ACC112 (cell line): ENCODE measurements around the gene HBG1.

Source experiments
- H2AFZ ChIP-seq: fragments of 200-600 bp; sonication (generic); one replicate; pipeline ENCODE4 v1.6.0; 2017; ENCODE audit warnings: antibody characterized with exemption, low read length; ENCODE audit not compliant: unreplicated experiment
- H3K27ac ChIP-seq: fragments of 200-600 bp; sonication (generic); 2 replicates; pipeline ENCODE4 v1.5.1; 2014; ENCODE audit warnings: low read depth, mild to moderate bottlenecking, antibody characterized with exemption, low read length, moderate library complexity
- H3K27me3 ChIP-seq: fragments of 200-600 bp; sonication (generic); 2 replicates; pipeline ENCODE4 v1.6.1; 2014; ENCODE audit warnings: mild to moderate bottlenecking, antibody characterized with exemption, low read length, moderate library complexity, mixed read lengths; ENCODE audit not compliant: insufficient read depth
- H3K36me3 ChIP-seq: fragments of 200-600 bp; sonication (generic); 2 replicates; pipeline ENCODE4 v1.6.1; 2016; ENCODE audit warnings: mild to moderate bottlenecking, antibody characterized with exemption, low read length, moderate library complexity, mixed read lengths; ENCODE audit not compliant: insufficient read depth
- H3K4me1 ChIP-seq: fragments of 200-600 bp; sonication (generic); one replicate; pipeline ENCODE4 v1.6.1; 2016; ENCODE audit warnings: low read length, mixed read lengths; ENCODE audit not compliant: insufficient read depth, unreplicated experiment, control insufficient read depth
- H3K4me3 ChIP-seq: fragments of 200-600 bp; sonication (generic); 2 replicates; pipeline ENCODE4 v1.5.1; 2014; ENCODE audit warnings: mild to moderate bottlenecking, low read depth, low read length
- H3K79me2 ChIP-seq: fragments of 200-600 bp; sonication (generic); one replicate; pipeline ENCODE4 v1.6.0; 2016; ENCODE audit warnings: low read length; ENCODE audit not compliant: control insufficient read depth, unreplicated experiment, insufficient read depth

Gene HBG1

DNA sequence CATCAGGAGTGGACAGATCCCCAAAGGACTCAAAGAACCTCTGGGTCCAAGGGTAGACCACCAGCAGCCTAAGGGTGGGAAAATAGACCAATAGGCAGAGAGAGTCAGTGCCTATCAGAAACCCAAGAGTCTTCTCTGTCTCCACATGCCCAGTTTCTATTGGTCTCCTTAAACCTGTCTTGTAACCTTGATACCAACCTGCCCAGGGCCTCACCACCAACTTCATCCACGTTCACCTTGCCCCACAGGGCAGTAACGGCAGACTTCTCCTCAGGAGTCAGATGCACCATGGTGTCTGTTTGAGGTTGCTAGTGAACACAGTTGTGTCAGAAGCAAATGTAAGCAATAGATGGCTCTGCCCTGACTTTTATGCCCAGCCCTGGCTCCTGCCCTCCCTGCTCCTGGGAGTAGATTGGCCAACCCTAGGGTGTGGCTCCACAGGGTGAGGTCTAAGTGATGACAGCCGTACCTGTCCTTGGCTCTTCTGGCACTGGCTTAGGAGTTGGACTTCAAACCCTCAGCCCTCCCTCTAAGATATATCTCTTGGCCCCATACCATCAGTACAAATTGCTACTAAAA is 22.8 kb downstream of the HBG1 start, which contains the start of gene HBB:
Gene HBB (minus strand): TSS at position 340 of the 579 bp plus-strand sequence. CDS start 50 bp downstream, at position 290.
- H3K4me1 ChIP-seq: no peaks in the 10 kb centered on the region
- H3K36me3 ChIP-seq: no peaks in the 10 kb centered on the region
- no peak within 1 kb of the TSS for H3K27ac ChIP-seq
- no peak within 1 kb of the TSS for H3K4me3 ChIP-seq
- no peaks in the 10 kb centered on the region for H3K27me3 ChIP-seq
- H3K79me2 ChIP-seq: no peaks in the 10 kb centered on the region
- no peak within 1 kb of the TSS for H2AFZ ChIP-seq

DNA sequence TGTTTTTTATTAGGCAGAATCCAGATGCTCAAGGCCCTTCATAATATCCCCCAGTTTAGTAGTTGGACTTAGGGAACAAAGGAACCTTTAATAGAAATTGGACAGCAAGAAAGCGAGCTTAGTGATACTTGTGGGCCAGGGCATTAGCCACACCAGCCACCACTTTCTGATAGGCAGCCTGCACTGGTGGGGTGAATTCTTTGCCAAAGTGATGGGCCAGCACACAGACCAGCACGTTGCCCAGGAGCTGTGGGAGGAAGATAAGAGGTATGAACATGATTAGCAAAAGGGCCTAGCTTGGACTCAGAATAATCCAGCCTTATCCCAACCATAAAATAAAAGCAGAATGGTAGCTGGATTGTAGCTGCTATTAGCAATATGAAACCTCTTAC is 24.2 kb downstream of the HBG1 start:
- no peaks in the 10 kb centered on the region for H3K79me2 ChIP-seq
- H3K36me3 ChIP-seq: no peaks in the 10 kb centered on the region
- H2AFZ ChIP-seq: no peak overlapping the region
- no peaks in the 10 kb centered on the region for H3K4me1 ChIP-seq
- no peak overlapping the region for H3K4me3 ChIP-seq
- H3K27ac ChIP-seq: no peak overlapping the region
- H3K27me3 ChIP-seq: no peaks in the 10 kb centered on the region

DNA sequence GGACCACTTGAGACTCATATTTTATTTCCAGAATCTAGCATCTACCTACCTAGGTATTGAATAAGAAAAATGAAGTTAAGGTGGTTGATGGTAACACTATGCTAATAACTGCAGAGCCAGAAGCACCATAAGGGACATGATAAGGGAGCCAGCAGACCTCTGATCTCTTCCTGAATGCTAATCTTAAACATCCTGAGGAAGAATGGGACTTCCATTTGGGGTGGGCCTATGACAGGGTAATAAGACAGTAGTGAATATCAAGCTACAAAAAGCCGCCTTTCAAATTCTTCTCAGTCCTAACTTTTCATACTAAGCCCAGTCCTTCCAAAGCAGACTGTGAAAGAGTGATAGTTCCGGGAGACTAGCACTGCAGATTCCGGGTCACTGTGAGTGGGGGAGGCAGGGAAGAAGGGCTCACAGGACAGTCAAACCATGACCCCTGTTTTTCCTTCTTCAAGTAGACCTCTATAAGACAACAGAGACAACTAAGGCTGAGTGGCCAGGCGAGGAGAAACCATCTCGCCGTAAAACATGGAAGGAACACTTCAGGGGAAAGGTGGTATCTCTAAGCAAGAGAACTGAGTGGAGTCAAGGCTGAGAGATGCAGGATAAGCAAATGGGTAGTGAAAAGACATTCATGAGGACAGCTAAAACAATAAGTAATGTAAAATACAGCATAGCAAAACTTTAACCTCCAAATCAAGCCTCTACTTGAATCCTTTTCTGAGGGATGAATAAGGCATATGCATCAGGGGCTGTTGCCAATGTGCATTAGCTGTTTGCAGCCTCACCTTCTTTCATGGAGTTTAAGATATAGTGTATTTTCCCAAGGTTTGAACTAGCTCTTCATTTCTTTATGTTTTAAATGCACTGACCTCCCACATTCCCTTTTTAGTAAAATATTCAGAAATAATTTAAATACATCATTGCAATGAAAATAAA is 24.8 kb downstream of the HBG1 start:
- no peaks in the 10 kb centered on the region for H3K4me1 ChIP-seq
- H3K27me3 ChIP-seq: no peaks in the 10 kb centered on the region
- H3K27ac ChIP-seq: no peak overlapping the region
- H3K79me2 ChIP-seq: no peaks in the 10 kb centered on the region
- H3K4me3 ChIP-seq: no peak overlapping the region
- no peaks in the 10 kb centered on the region for H3K36me3 ChIP-seq
- H2AFZ ChIP-seq: no peak overlapping the region

DNA sequence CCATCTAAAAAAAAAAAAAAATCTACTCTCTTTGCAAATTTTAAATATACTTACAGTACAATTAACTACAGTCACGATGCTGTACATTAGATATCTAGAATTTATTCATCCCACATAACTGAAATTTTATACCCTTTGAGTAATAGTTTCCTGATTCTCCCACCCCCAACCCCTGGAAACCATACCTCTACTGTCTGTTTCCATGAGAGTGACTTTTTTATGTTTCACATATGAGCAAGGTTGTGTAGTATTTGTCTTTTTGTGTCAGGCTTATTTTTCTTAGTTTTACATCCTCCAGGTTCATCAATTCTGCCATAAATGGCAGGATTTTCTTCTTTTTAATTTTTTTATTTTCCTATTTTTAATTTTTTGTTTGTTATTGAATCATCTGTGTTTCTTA is 26.0 kb downstream of the HBG1 start:
- Histone ChIP-seq H3K4me3 (no peak overlapping the region), H3K27me3 (no peaks in the 10 kb centered on the region), H3K27ac (no peak overlapping the region), H3K36me3 (no peaks in the 10 kb centered on the region), H3K79me2 (no peaks in the 10 kb centered on the region), H3K4me1 (no peaks in the 10 kb centered on the region), H2AFZ (no peak overlapping the region)

DNA sequence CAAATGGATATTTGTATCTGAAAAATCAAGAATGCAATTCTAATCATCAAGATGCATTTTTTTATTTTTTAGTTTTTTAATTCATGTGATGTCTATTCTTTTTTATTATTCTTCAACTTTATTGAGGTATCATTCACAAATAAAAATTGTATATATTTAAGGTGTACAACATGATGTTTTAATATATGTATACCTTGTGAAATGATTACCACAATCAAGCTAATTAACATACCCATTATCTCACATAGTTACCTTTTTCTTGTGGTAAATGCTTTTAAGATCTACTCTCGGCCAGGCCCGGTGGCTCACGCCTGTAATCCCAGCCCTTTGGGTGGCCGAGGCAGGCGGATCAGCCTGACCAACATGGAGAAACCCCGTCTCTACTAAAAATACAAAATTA is 26.5 kb downstream of the HBG1 start:
- Histone ChIP-seq H3K27ac (no peak overlapping the region), H3K27me3 (no peaks in the 10 kb centered on the region), H3K4me3 (no peak overlapping the region), H3K36me3 (no peaks in the 10 kb centered on the region), H2AFZ (no peak overlapping the region), H3K79me2 (no peaks in the 10 kb centered on the region), H3K4me1 (no peaks in the 10 kb centered on the region)

DNA sequence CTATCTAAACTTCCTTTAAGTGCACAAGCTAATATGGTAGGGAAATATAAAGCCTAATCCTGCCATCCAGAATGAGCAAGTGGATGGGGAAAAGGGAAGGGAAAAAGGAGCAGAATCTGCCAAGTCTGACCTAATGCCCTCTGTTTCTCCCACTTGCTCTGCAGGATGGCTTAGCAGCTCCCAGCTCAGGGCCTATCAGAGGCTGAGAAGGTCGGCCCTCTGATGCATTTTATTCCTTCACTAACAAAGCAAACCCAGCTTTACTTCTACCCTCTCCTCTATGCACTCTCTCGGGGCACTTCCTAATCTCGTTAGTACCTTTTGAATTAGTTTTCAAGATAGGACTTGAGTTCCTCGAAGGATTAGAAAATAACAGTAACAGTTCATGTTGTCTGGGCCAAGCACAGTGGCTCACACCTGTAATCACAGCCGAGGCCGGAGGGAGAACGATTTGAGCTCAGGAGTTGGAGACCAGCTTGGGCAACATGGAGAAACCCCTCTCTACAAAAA is 39.2 kb downstream of the HBG1 start:
- Histone ChIP-seq H3K4me3 (no peak overlapping the region), H2AFZ (no peak overlapping the region), H3K4me1 (no peaks in the 10 kb centered on the region), H3K27me3 (no peaks in the 10 kb centered on the region), H3K79me2 (no peaks in the 10 kb centered on the region), H3K27ac (no peak overlapping the region), H3K36me3 (no peaks in the 10 kb centered on the region)

DNA sequence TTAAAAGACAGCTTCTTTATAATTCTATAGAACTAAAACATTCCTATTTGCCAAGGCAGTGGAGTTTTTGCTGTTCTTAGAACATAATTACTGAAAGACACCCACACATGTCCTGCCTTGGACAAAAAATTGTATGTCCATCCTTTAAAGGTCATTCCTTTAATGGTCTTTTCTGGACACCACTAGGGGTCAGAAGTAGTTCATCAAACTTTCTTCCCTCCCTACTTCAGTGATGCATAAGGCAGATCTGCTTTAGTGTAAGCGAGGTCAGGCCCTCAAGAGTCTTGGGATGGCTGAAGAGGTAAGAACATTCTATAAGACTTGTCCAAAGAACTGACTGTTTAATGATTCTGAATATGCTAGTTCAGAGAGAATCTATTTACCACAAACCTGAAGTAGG is 44.9 kb downstream of the HBG1 start:
- no peaks in the 10 kb centered on the region for H3K4me1 ChIP-seq
- H3K27me3 ChIP-seq: no peaks in the 10 kb centered on the region
- no peak overlapping the region for H3K4me3 ChIP-seq
- no peaks in the 10 kb centered on the region for H3K79me2 ChIP-seq
- no peaks in the 10 kb centered on the region for H3K36me3 ChIP-seq
- no peak overlapping the region for H2AFZ ChIP-seq
- H3K27ac ChIP-seq: no peak overlapping the region

DNA sequence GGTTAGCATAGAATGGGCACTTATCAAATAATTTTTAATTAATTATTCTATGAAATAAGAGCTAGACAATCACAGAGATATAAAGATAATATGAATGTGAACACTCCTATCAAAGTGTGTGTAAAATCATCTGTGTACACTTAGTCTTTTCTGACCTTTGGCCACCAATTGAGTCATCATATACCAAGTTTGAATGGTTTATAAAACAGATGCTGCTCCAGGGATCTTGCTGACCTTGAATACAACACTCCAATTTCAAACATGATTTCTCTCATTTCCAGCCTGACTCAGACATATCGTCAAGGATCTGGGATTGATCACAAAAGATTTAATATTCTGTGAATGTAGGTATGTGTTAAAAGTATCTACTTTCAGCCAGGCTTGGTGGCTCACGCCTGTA is 46.3 kb downstream of the HBG1 start:
- Histone ChIP-seq H2AFZ (no peak overlapping the region), H3K4me1 (no peaks in the 10 kb centered on the region), H3K4me3 (no peak overlapping the region), H3K27me3 (no peaks in the 10 kb centered on the region), H3K36me3 (no peaks in the 10 kb centered on the region), H3K27ac (no peak overlapping the region), H3K79me2 (no peaks in the 10 kb centered on the region)

DNA sequence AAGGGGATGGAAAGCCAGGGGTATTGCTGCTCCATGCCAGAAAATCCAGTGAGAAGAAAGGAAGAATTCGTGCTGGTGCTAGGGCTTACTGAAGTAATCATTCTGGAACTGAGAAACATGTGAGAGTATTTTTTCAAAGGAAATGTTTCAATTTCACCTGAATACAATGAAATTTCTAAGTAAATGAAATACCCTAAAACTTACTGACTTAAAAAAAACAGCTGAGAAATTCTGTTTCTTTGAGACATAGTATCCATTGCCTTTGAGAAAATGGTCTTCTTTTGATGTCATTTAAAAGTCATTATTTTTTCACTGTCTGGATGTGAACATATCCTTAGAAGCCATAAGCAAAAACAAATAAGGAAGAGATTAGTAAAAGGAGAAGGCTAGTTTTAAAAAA is 49.1 kb downstream of the HBG1 start, which contains the start of gene OR51V1:
Gene OR51V1 (minus strand): TSS at position 101 of the 400 bp plus-strand sequence. CDS start 0 bp downstream, at position 101.
- Histone ChIP-seq H2AFZ (no peak within 1 kb of the TSS), H3K36me3 (no peaks in the 10 kb centered on the region), H3K4me1 (no peaks in the 10 kb centered on the region), H3K27ac (no peak within 1 kb of the TSS), H3K4me3 (no peak within 1 kb of the TSS), H3K79me2 (no peaks in the 10 kb centered on the region), H3K27me3 (no peaks in the 10 kb centered on the region)

DNA sequence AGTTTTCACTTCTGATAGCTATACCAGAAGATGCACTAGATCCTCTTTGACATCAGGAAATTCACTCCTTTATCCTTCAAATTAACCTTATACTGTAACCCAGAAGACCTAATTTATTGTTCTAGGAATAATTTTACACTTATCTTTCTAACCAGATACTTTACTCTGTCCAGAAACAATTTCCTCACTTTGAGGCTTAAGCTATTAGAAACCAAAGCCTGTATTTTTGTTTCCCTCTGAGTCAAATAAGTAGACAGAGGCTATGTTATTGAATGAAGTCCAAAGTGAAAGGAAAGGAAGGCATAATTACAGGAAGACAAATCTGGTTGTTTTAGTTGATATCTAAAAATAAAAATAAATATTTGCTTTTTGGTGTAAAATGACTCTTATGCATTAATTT is 51.4 kb downstream of the HBG1 start:
- Histone ChIP-seq H3K27me3 (no peaks in the 10 kb centered on the region), H3K79me2 (no peaks in the 10 kb centered on the region), H3K4me3 (no peak overlapping the region), H3K4me1 (no peaks in the 10 kb centered on the region), H2AFZ (no peak overlapping the region), H3K27ac (no peak overlapping the region), H3K36me3 (no peaks in the 10 kb centered on the region)
